HFF-Myc (cell line): ENCODE measurements around the gene CCDC97.

Source experiments
- DNase-seq: peaks from one replicate; pipeline ENCODE4 v3.0.0-alpha.2; 2011; ENCODE audit warnings: low read depth; ENCODE audit errors: extremely low read depth
- H3K4me3 ChIP-seq: replicated peaks from 2 replicates; pipeline ENCODE4 v1.5.1; 2011; ENCODE audit warnings: low read depth, mild to moderate bottlenecking, control low read depth, low read length
- TF ChIP-seq, protein P1 (sequence below): IDR thresholded peaks from 2 replicates; pipeline ENCODE4 v1.5.1; 2012; ENCODE audit warnings: mild to moderate bottlenecking, low read depth, low read length, control low read depth; ENCODE audit errors: missing control alignments

Gene CCDC97

DNA sequence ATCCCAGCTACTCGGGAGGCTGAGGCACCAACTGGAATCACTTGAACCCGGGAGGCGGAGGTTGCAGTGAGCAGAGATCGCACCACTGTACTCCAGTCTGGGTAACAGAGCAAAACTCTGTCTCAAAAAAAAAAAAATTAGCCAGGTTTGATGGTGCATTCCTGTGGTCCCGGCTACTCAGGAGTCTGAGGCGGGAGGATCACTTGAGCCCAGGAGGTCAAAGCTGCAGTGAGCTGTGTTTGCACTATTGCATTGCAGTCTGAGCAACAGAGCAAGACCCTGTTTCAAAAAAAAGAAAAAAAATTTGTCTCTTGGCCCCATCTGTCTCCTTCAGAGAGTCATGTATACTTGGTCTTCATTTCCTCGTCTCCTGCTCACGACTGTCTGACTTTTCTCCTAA, 1.6 kb downstream of the CCDC97 start:
- DNase-seq = no peak
- peak overlapping the region; percentile 64 for H3K4me3 ChIP-seq
- TF ChIP-seq, protein P1, sequence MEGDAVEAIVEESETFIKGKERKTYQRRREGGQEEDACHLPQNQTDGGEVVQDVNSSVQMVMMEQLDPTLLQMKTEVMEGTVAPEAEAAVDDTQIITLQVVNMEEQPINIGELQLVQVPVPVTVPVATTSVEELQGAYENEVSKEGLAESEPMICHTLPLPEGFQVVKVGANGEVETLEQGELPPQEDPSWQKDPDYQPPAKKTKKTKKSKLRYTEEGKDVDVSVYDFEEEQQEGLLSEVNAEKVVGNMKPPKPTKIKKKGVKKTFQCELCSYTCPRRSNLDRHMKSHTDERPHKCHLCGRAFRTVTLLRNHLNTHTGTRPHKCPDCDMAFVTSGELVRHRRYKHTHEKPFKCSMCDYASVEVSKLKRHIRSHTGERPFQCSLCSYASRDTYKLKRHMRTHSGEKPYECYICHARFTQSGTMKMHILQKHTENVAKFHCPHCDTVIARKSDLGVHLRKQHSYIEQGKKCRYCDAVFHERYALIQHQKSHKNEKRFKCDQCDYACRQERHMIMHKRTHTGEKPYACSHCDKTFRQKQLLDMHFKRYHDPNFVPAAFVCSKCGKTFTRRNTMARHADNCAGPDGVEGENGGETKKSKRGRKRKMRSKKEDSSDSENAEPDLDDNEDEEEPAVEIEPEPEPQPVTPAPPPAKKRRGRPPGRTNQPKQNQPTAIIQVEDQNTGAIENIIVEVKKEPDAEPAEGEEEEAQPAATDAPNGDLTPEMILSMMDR = no peak

DNA sequence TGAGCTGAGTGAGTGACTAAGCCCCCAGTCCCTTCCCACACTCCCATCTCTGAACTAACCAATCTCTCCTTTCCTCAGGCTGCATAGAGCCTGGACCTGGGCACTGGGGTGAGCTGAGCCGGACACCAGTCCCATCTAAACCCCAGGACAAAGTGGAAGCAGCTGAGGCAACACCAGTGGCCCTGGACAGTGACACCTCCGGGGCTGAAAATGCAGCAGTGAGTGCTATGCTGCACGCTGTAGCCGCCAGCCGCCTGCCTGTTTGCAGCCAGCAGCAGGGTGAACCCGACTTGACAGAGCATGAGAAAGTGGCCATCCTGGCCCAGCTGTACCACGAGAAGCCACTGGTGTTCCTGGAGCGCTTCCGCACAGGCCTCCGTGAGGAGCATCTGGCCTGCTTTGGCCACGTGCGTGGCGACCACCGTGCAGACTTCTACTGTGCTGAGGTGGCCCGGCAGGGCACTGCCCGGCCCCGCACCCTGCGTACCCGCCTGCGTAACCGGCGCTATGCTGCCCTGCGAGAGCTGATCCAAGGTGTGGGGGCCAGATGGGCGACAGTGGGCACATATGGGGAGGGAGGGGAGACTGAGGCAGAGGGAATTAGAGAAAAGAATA, 6.4 kb downstream of the CCDC97 start:
- DNase-seq = no peak
- H3K4me3 ChIP-seq = no peak overlapping the region
- TF ChIP-seq, protein P1 = no peak

DNA sequence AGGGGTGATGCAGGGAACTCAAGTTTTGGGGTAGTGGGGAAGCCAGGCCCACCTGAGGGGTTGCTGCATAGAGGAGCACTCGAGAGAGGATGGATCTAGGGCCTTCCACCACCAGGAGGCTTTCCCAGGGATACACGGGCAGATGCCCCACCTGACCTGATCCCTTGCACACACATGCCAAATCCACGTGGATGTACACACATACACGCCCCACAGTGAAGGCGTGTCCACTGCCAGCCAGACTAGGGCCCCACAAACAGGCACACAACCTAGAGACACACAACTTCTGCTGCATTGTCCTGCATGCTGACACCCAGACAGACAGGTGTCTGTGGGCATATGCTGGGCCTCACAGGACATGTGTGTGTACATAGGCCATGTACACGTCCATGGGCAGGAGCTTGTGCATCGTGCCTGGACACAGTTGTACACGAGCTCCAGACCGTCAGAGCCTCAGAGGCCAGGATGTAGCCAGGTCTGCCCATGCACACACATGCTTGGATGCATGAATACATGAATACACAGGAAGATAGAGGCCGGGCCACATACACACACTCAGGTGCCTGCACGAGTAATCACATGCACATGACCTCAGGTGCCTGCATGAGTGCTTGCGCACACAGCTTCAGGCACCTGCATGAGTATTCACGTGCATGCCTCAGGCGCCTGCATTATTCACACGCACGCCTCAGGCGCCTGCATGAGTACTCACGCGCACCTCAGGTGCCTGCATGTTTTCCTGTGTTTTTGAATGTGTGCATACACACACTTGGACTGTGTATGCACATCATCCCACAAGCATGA, 8.9 kb downstream of the CCDC97 start:
- no peak overlapping the region for H3K4me3 ChIP-seq
- TF ChIP-seq, protein P1 = no peak
- DNase-seq = no peak

DNA sequence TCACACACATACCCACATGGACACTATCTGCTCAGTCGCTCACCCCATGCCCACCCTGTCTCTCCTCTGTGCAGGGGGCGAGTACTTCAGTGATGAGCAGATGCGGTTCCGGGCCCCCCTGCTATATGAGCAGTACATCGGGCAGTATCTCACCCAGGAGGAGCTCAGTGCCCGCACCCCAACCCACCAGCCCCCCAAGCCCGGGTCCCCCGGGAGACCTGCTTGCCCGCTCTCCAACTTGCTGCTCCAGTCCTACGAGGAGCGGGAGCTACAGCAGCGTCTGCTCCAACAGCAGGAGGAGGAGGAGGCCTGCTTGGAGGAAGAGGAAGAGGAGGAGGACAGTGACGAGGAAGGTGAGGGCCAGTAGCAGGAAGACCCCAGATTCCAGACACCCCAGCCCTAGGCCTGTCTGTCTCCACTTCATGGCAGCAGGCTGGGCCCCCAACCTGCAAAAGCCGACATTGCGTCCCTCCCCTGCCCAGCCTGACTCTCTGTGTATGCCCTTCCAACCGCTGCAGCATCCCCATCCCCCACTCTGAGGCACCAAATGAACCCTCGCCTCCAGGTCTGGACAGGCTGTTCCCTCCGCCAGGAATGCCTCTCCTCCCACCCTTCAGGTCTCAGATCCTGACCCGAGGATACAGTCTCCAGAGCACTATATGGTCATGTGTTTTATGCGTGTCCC, 9.7 kb downstream of the CCDC97 start:
- DNase-seq = no peak
- TF ChIP-seq, protein P1 = no peak
- H3K4me3 ChIP-seq = no peak overlapping the region

DNA sequence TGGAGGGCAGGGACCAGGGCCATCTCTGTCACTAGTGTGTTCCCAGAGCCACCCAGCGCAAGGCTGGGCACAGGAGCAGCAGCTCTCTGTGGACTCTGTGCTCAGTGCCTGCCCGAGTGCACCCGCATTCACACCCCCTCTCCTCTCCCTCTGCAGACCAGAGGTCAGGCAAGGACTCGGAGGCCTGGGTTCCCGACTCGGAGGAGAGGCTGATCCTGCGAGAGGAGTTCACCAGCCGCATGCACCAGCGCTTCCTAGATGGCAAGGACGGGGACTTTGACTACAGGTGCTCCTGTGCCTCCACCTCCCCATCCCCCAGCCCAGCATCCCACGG, 10.2 kb downstream of the CCDC97 start:
- no peak overlapping the region for H3K4me3 ChIP-seq
- no peak for DNase-seq
- TF ChIP-seq, protein P1 = no peak

DNA sequence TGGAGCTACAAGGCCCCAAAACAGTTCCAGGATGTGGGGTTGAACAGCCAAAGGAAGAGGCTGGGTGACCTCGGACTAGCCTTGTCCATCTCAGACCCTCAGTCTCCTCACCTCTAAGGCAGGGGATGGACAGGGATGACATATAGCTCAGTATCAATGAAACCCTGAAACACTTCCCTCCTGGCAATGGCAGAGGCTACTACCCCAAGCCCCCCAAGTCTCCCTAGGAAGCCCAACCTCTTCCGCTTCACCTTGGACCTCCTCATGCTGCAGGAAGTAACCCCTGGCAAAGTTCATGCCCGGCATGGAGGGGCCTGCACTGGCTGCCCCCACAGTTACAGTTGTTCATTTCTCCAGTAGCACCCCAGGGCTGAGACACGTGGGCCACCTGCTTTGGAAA, 10.6 kb downstream of the CCDC97 start:
- DNase-seq = no peak
- TF ChIP-seq, protein P1 = no peak

More for the DNA sequence above, 10.6 kb downstream of the CCDC97 start:
- H3K4me3 ChIP-seq = no peak overlapping the region
